ENCODE measurements around the gene EDDM13.

DNA sequence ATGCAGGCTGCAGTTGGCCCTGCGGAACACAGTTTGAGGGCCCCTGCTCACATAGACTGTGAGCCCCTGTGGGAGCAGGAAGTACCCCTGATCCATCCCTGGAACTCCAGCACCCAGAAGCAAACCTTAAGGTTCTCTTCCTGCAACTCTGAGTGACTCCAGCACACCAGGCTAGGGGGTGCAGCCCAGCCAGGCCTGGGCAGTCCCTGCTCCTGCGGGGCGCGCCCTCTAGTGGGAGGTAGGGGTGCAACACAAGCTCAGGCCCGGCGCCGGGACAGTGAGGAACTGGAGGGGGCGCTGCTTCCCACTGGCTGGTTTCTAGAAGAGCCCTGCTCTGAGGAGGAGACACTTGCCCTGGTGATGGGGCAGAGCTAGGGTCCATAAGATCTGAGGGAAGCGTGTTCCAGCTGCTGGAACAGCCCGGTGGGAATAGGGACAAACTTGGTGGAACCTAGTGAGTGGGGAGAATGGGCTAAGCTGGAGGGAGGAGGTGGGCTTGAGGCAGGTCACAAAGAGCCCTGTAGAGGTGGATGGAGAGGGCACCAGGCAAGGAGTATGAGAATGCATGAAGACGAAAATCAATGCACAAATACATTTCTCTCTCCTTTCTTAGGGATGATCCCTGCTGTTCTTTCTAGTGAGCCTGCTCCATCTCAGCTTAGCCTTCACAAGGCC, 37.1 kb downstream of the EDDM13 start:
- TF ChIP-seq, protein P1, sequence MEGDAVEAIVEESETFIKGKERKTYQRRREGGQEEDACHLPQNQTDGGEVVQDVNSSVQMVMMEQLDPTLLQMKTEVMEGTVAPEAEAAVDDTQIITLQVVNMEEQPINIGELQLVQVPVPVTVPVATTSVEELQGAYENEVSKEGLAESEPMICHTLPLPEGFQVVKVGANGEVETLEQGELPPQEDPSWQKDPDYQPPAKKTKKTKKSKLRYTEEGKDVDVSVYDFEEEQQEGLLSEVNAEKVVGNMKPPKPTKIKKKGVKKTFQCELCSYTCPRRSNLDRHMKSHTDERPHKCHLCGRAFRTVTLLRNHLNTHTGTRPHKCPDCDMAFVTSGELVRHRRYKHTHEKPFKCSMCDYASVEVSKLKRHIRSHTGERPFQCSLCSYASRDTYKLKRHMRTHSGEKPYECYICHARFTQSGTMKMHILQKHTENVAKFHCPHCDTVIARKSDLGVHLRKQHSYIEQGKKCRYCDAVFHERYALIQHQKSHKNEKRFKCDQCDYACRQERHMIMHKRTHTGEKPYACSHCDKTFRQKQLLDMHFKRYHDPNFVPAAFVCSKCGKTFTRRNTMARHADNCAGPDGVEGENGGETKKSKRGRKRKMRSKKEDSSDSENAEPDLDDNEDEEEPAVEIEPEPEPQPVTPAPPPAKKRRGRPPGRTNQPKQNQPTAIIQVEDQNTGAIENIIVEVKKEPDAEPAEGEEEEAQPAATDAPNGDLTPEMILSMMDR (IDR thresholded peaks at IDR 0.05), result peak; percentile 23 to 63 (median 49)
- no peak for TF ChIP-seq POLR2A (IDR thresholded peaks at IDR 0.05)

Measured in Peyer's patch (tissue), 4 donors.